Caki2 (cell line): ENCODE results near the gene OR6T1. TPM values are rescaled to one million over a fixed set of nuclear protein-coding genes. Genes with fewer than 3 reads are reported as not detected.

Source experiments
- total RNA-seq: library from RNA; depleted of rRNA; stranded (reverse); fragments of >200 nt; shearing (Covaris generic); gene quantifications from 2 replicates; pipeline ENCODE4 v1.2.3, GENCODE V29; 2014; ENCODE audit warnings: low replicate concordance; rRNA removed

Gene OR6T1
- total RNA-seq, 1 experiment from 2014 or later = not detected

Other genes with a start within 250 kb of the OR6T1 start
- 7.4 and 25.7 TPM in 2 replicates for gene ZNF202, start 202.2 kb downstream of the OR6T1 start, total RNA-seq
- gene OR6X1, start 189.3 kb downstream of the OR6T1 start, total RNA-seq = not detected in 2 replicates
- not detected in 2 replicates for gene OR6M1, start 137.5 kb downstream of the OR6T1 start, total RNA-seq
- gene TMEM225, start 58.2 kb downstream of the OR6T1 start, total RNA-seq = not detected in 2 replicates
- not detected in 2 replicates for gene OR8D4, start 41.7 kb downstream of the OR6T1 start, total RNA-seq
- not detected in 2 replicates for gene OR4D5, start 4.2 kb downstream of the OR6T1 start, total RNA-seq
- gene OR10S1, start 33.9 kb upstream of the OR6T1 start, total RNA-seq = not detected in 2 replicates
- not detected in 2 replicates for gene OR10G6, start 51.3 kb upstream of the OR6T1 start, total RNA-seq
- gene OR10G4, start 69.2 kb upstream of the OR6T1 start, total RNA-seq = not detected in 2 replicates
- not detected in 2 replicates for gene OR10G9, start 79.2 kb upstream of the OR6T1 start, total RNA-seq
- gene OR10G8, start 83.0 kb upstream of the OR6T1 start, total RNA-seq = not detected in 2 replicates
- not detected in 2 replicates for gene OR10G7, start 97.5 kb upstream of the OR6T1 start, total RNA-seq
- gene VWA5A, start 171.6 kb upstream of the OR6T1 start, total RNA-seq = 6.9 and 10.6 TPM in 2 replicates
- gene OR10D3, start 239.5 kb upstream of the OR6T1 start, total RNA-seq = not detected in 2 replicates